ENCODE results near the gene ZNF668.

DNA sequence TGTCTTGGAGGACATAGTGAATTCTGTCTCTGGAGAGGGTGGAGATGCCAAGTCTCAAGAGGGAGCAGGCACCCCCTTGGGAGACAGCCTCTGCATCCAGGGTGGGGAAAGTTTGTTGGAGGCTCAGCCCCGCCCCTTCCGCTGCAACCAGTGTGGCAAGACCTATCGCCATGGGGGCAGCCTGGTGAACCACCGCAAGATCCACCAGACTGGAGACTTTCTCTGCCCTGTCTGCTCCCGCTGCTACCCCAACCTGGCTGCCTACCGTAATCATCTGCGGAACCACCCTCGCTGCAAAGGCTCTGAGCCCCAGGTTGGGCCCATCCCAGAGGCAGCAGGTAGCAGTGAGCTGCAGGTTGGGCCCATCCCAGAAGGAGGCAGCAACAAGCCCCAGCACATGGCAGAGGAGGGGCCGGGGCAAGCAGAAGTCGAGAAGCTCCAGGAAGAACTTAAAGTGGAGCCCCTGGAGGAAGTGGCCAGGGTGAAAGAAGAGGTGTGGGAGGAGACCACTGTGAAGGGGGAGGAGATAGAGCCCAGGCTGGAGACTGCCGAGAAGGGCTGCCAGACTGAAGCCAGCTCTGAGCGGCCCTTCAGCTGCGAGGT is 5.4 kb upstream of the ZNF668 start:
- no peak for TF ChIP-seq POLR2A (IDR thresholded peaks at IDR 0.05)
- TF ChIP-seq, protein P1, sequence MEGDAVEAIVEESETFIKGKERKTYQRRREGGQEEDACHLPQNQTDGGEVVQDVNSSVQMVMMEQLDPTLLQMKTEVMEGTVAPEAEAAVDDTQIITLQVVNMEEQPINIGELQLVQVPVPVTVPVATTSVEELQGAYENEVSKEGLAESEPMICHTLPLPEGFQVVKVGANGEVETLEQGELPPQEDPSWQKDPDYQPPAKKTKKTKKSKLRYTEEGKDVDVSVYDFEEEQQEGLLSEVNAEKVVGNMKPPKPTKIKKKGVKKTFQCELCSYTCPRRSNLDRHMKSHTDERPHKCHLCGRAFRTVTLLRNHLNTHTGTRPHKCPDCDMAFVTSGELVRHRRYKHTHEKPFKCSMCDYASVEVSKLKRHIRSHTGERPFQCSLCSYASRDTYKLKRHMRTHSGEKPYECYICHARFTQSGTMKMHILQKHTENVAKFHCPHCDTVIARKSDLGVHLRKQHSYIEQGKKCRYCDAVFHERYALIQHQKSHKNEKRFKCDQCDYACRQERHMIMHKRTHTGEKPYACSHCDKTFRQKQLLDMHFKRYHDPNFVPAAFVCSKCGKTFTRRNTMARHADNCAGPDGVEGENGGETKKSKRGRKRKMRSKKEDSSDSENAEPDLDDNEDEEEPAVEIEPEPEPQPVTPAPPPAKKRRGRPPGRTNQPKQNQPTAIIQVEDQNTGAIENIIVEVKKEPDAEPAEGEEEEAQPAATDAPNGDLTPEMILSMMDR (IDR thresholded peaks at IDR 0.05) = no peak
